Left ventricle myocardium inferior (tissue), 1 donor: ENCODE measurements around the gene FTSJ3. TPM values are rescaled to one million over a fixed set of nuclear protein-coding genes. Genes with fewer than 3 reads are reported as not detected.
"Not testable (repeated sequence)": the region's sequence is repeated elsewhere in the genome, so short reads cannot be mapped to it uniquely, and the experiment has no call there.

Experiments used
- DNase-seq: peaks from one replicate; pipeline ENCODE4 v3.0.0-alpha.2; 2020
- H3K27ac ChIP-seq: fragments of 200-600 bp; replicated peaks from 2 replicates; pipeline ENCODE4 v1.8.0; 2021
- H3K27me3 ChIP-seq: fragments of 200-600 bp; 2 replicates; pipeline ENCODE4 v1.8.0; 2021; ENCODE audit warnings: low read depth
- H3K36me3 ChIP-seq: fragments of 200-600 bp; 2 replicates; pipeline ENCODE4 v1.8.0; 2021
- H3K4me1 ChIP-seq: fragments of 200-600 bp; 2 replicates; pipeline ENCODE4 v1.8.0; 2021
- H3K4me3 ChIP-seq: fragments of 200-600 bp; 2 replicates; pipeline ENCODE4 v1.8.0; 2021; ENCODE audit warnings: mild to moderate bottlenecking, moderate library complexity
- H3K9me3 ChIP-seq: fragments of 200-600 bp; replicated peaks from 2 replicates; pipeline ENCODE4 v1.8.0; 2021
- intact Hi-C: fragments of 100-400 bp; cut with micrococcal nuclease; formaldehyde crosslinking; loops from one replicate; pipeline ENCODE4 v1.11.0; 2022
- total RNA-seq: library from RNA; stranded (reverse); fragmentation: NEBNext Ultra II Directional; extraction: Animal tissue kit (Norgen Biotek cat#: 25700); gene quantifications from one replicate; pipeline ENCODE4 v1.2.1, GENCODE V29; 2021
- TF ChIP-seq, protein P1 (sequence below): fragments of 200-600 bp; IDR thresholded peaks from 2 replicates; pipeline ENCODE4 v1.8.0; 2021; ENCODE audit warnings: antibody characterized with exemption, mild to moderate bottlenecking, borderline replicate concordance
- donor health status: DM: no; HTN: yes; CAD: no; lungs with severe emphysema.

FTSJ3 gene
- total RNA-seq, 1 donor from 2014 or later, result 36.7 TPM

DNA sequence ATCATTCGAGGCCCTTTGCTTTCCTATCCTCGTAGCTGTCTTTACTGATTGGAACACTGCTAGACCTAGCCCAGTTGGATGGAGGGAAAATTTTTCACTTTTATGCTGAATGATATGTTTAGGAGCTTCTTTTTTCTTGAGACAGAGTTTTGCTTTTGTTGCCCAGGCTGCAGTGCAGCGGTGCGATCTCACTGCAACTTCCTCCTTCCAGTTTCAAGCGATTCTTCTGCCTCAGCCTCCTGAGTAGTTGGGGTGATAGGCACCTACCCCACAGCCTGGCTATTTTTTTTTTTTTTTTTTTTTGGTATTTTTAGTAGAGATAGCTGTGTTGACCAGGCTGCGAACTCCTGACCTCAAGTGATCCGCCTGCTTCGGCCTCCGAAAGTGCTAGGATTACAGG lies 17.5 kb downstream of the FTSJ3 start:
- intact Hi-C loops, result no loop called here
- no peak for DNase-seq
- Histone ChIP-seq H3K4me1 (no peaks in the 10 kb centered on the region), H3K9me3 (no peaks in the 10 kb centered on the region), H3K27ac (no peak overlapping the region), H3K36me3 (peaks cover 100% of the 10 kb centered on the region), H3K27me3 (no peaks in the 10 kb centered on the region), H3K4me3 (no peak overlapping the region)
- TF ChIP-seq, protein P1, sequence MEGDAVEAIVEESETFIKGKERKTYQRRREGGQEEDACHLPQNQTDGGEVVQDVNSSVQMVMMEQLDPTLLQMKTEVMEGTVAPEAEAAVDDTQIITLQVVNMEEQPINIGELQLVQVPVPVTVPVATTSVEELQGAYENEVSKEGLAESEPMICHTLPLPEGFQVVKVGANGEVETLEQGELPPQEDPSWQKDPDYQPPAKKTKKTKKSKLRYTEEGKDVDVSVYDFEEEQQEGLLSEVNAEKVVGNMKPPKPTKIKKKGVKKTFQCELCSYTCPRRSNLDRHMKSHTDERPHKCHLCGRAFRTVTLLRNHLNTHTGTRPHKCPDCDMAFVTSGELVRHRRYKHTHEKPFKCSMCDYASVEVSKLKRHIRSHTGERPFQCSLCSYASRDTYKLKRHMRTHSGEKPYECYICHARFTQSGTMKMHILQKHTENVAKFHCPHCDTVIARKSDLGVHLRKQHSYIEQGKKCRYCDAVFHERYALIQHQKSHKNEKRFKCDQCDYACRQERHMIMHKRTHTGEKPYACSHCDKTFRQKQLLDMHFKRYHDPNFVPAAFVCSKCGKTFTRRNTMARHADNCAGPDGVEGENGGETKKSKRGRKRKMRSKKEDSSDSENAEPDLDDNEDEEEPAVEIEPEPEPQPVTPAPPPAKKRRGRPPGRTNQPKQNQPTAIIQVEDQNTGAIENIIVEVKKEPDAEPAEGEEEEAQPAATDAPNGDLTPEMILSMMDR, result no peak

DNA sequence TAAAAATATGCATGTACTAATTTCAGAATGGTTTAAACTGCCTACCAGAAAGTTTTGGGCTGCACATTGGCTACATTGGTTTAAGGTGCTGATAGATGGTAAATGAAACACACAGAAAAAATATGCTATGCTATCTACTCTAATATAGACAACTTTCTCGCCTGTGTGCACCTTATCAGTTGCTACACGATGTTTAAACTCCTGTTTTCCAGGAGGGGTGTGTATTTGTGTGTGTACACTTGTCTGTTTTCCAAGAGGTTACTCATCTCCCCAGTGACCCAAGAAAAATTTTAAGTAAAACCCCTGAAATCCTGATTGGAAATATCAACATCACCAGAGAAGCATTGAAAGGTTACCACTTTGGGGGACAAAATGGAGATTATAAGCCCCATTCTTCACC lies 21.9 kb downstream of the FTSJ3 start:
- H3K4me1 ChIP-seq, result no peaks in the 10 kb centered on the region

DNA sequence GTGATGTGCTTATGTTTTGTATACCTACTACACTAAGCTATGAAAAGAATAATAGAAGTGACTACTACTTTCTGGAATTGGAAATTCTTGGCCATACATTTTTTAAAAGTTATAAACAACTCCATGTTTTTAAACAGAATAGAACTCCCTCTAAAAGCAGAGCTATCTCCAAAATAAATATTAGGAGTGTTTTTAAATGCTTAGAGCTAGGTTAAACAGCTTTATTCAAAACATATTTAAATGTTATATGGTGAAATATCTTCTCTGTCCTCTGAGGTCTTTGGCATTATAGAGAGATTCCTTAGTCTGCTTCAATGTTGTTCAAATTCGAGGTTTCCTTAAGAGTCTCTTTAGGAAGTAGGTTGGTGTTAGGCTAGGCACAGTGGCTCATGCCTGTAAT lies 23.1 kb downstream of the FTSJ3 start:
- Histone ChIP-seq H3K27ac (no peak overlapping the region), H3K9me3 (no peaks in the 10 kb centered on the region), H3K4me3 (no peak overlapping the region), H3K36me3 (peaks cover 100% of the 10 kb centered on the region), H3K4me1 (no peaks in the 10 kb centered on the region), H3K27me3 (no peaks in the 10 kb centered on the region)
- intact Hi-C loops, result no loop called here
- DNase-seq, result no peak
- TF ChIP-seq, protein P1, result no peak

More for the DNA sequence above, 21.9 kb downstream of the FTSJ3 start:
- TF ChIP-seq, protein P1, result no peak
- no peak overlapping the region for H3K4me3 ChIP-seq
- DNase-seq, result no peak
- no peak overlapping the region for H3K27ac ChIP-seq
- intact Hi-C loops, result no loop called here
- H3K27me3 ChIP-seq, result no peaks in the 10 kb centered on the region
- H3K9me3 ChIP-seq, result no peaks in the 10 kb centered on the region
- H3K36me3 ChIP-seq, result peaks cover 100% of the 10 kb centered on the region

DNA sequence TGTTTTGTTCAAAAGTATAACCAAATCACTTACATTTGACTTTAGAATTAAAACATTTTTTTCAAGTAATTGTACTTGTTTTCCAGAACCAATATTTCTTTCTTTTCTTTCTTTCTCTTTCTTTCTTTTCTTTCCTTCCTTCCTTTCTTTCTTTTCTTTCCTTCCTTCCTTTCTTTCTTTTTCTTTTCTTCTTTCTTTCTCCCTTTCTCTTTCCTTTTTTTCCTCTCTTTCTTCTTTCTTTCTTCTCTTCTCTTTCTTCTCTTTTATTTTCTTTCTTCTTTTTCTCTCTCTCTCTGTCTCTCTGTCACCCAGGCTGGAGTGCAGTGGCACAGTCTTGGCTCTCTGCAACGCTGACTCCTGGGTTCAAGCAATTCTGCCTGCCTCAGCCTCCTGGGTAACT lies 26.7 kb downstream of the FTSJ3 start:
- no peaks in the 10 kb centered on the region for H3K27me3 ChIP-seq
- intact Hi-C loops, result no loop called here
- TF ChIP-seq, protein P1, result no peak
- H3K36me3 ChIP-seq, result peaks cover 100% of the 10 kb centered on the region
- H3K4me3 ChIP-seq, result no peak overlapping the region
- no peak for DNase-seq
- no peak overlapping the region for H3K27ac ChIP-seq
- no peaks in the 10 kb centered on the region for H3K4me1 ChIP-seq
- no peaks in the 10 kb centered on the region for H3K9me3 ChIP-seq

DNA sequence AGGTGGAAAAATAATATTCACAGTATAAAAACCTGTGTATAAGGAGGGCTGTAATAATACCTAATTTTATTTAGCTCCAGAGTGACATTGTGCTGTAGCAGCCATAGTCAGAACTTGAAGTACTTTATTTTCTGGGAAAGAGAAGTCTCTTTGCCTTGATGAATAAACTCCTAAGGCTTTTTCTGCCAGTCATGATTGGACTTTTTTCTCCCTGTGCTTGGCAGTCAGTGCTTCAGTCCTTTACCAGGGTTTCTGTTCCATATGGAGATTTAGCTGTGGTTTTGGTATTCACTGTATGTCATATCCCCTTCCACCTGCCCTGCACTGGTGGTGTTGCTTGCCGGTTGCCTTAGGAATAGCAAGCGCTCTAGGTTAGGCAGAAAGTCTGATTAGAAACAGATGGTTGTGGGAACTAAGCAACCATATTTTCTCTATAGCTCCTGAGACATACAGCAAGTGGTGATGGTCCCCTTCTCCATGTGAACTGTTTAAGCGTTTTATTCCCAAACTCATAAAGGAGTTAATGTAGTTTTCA lies 28.8 kb downstream of the FTSJ3 start:
- Histone ChIP-seq H3K4me1 (no peaks in the 10 kb centered on the region), H3K36me3 (peaks cover 100% of the 10 kb centered on the region), H3K27me3 (no peaks in the 10 kb centered on the region), H3K9me3 (no peaks in the 10 kb centered on the region), H3K4me3 (no peak overlapping the region), H3K27ac (no peak overlapping the region)
- intact Hi-C loops, result no loop called here
- no peak for DNase-seq
- TF ChIP-seq, protein P1, result no peak

DNA sequence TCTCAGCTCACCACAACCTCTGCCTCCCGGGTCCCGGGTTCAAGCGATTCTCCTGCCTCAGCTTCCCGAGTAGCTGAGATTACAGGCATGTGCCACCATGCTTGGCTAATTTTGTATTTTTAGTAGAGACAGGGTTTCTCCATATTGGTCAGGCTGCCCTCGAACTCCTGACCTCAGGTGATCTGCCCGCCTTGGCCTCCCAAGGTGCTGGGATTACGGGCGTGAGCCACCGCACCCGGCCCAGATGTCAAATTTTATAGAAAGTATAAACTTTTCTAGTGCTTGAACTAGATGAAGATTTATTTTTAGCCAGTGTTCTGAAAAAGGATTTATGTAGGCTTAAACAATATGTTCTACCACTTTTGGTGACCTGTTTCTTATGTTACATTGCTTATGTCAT lies 31.1 kb downstream of the FTSJ3 start:
- H3K27me3 ChIP-seq, intact Hi-C loops, H3K9me3 ChIP-seq, H3K27ac ChIP-seq, H3K4me1 ChIP-seq, H3K4me3 ChIP-seq, DNase-seq: not testable (repeated sequence)
- H3K36me3 ChIP-seq, result peaks cover 100% of the 10 kb centered on the region
